ENCODE measurements around the gene BMAL1. TPM values are rescaled to one million over a fixed set of nuclear protein-coding genes. Genes with fewer than 3 reads are reported as not detected.

BMAL1 gene
- polyA plus RNA-seq, 3 donors = 10.2 to 43.4 (median 11.5) TPM

DNA sequence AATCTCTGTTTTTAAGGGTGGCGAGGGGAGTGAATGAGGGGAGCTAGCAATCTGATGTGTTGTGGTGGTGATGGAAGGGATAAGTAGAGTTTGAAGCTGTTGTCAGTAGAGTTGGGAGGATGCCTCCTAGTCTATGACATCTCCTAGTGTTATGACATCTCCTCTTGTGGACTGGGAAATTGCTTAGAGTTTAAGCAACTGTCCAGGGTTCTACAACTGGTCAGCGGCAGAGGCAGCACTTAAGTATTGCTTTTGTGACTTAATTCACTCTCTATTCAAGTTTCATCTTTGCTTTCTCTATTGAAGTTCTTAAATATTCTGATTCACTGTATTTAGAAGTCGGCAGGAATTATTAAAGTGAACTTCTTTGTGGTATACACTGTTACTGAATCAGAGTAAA is 13.8 kb downstream of the BMAL1 start:
- peaks cover 3 to 5% of the 10 kb centered on the region in 2 donors for H3K36me3 Mint-ChIP-seq
- peaks cover 15 to 16% of the 10 kb centered on the region in 2 donors for H3K4me1 ChIP-seq (ENCODE audit: control insufficient read depth in 1 of 2, insufficient read depth in 2 of 2, low read length in 2 of 2)
- H3K36me3 ChIP-seq (replicated peaks in 1 of 2; ENCODE audit: control insufficient read depth in 1 of 2, insufficient read depth in 2 of 2, low read length in 2 of 2) = no peaks in the 10 kb centered on the region
- TF ChIP-seq, protein P1, sequence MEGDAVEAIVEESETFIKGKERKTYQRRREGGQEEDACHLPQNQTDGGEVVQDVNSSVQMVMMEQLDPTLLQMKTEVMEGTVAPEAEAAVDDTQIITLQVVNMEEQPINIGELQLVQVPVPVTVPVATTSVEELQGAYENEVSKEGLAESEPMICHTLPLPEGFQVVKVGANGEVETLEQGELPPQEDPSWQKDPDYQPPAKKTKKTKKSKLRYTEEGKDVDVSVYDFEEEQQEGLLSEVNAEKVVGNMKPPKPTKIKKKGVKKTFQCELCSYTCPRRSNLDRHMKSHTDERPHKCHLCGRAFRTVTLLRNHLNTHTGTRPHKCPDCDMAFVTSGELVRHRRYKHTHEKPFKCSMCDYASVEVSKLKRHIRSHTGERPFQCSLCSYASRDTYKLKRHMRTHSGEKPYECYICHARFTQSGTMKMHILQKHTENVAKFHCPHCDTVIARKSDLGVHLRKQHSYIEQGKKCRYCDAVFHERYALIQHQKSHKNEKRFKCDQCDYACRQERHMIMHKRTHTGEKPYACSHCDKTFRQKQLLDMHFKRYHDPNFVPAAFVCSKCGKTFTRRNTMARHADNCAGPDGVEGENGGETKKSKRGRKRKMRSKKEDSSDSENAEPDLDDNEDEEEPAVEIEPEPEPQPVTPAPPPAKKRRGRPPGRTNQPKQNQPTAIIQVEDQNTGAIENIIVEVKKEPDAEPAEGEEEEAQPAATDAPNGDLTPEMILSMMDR (IDR thresholded peaks at IDR 0.05) = no peak
- H3K27me3 ChIP-seq (ENCODE audit: control insufficient read depth in 2 of 2, insufficient read depth in 2 of 2, low read length in 2 of 2) = no peaks in the 10 kb centered on the region
- H3K9me3 ChIP-seq (replicated peaks in 1 of 2; ENCODE audit: control insufficient read depth in 1 of 2, insufficient read depth in 1 of 2, low read length in 2 of 2) = no peaks in the 10 kb centered on the region
- H3K9me3 Mint-ChIP-seq = peaks cover 0 to 4% (median 0%) of the 10 kb centered on the region in 7 donors
- DNase-seq = no peak
- no peak overlapping the region for H3K9ac ChIP-seq (ENCODE audit: insufficient read depth, low read length, poor library complexity, severe bottlenecking)
- no peak overlapping the region for H3K4me3 ChIP-seq (replicated peaks in 1 of 3; ENCODE audit: low read depth in 2 of 3, low read length in 3 of 3)
- H3K4me3 Mint-ChIP-seq = no peak overlapping the region
- H3K27ac ChIP-seq (ENCODE audit: low read depth in 1 of 2, low read length in 2 of 2) = no peak overlapping the region
- H3K79me2 ChIP-seq (ENCODE audit: insufficient read depth, low read length) = peaks cover 79% of the 10 kb centered on the region
- H4K20me1 ChIP-seq (ENCODE audit: insufficient read depth, low read length) = peaks cover 96% of the 10 kb centered on the region
- peaks cover 45% of the 10 kb centered on the region for H3K4me1 Mint-ChIP-seq
- H3K27ac Mint-ChIP-seq = no peak overlapping the region
- H3K4me2 ChIP-seq (replicated peaks; ENCODE audit: extremely low read depth, low read length, poor library complexity, severe bottlenecking) = no peak overlapping the region
- H3K27me3 Mint-ChIP-seq (ENCODE audit: low read depth in 3 of 3) = peaks cover 0 to 2% (median 2%) of the 10 kb centered on the region in 3 donors
- intact Hi-C loops (cut with micrococcal nuclease) = no loop called here
- H2AFZ ChIP-seq (ENCODE audit: insufficient read depth, low read depth, low read length, poor library complexity, severe bottlenecking) = no peak overlapping the region
- 100% methylated on average over 1 of the region's 3 CpGs for WGBS (ENCODE audit: insufficient coverage)

DNA sequence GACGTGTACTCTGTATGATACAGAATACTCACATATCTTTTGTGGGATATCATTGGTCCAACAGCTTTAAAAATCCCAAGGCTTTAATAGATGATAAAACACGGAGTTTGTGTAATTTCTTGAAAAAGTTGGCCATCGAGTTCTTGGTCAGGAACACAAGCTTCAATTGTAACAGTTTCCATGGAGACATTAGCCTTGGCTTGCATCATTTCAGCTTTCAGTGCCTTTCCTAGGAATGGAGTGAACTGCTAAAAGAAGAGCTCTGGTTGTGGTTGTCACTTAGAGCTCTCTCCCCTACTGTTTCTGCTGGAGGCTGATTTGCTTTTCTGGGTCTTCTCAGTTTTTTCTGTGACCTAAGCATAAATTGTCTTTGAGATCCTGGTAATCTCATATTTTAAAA is 14.2 kb downstream of the BMAL1 start:
- DNase-seq = no peak
- intact Hi-C loops (cut with micrococcal nuclease) = no loop called here
- no peak overlapping the region for H2AFZ ChIP-seq (ENCODE audit: insufficient read depth, low read depth, low read length, poor library complexity, severe bottlenecking)
- H3K27ac Mint-ChIP-seq = no peak overlapping the region
- H3K4me1 Mint-ChIP-seq = peaks cover 45% of the 10 kb centered on the region
- H3K9me3 ChIP-seq (replicated peaks in 1 of 2; ENCODE audit: control insufficient read depth in 1 of 2, insufficient read depth in 1 of 2, low read length in 2 of 2) = no peaks in the 10 kb centered on the region
- peaks cover 0 to 4% (median 0%) of the 10 kb centered on the region in 7 donors for H3K9me3 Mint-ChIP-seq
- peaks cover 3 to 5% of the 10 kb centered on the region in 2 donors for H3K36me3 Mint-ChIP-seq
- H3K79me2 ChIP-seq (ENCODE audit: insufficient read depth, low read length) = peaks cover 83% of the 10 kb centered on the region
- peaks cover 96% of the 10 kb centered on the region for H4K20me1 ChIP-seq (ENCODE audit: insufficient read depth, low read length)
- H3K9ac ChIP-seq (ENCODE audit: insufficient read depth, low read length, poor library complexity, severe bottlenecking) = no peak overlapping the region
- no peak overlapping the region for H3K4me2 ChIP-seq (replicated peaks; ENCODE audit: extremely low read depth, low read length, poor library complexity, severe bottlenecking)
- H3K4me3 Mint-ChIP-seq = no peak overlapping the region
- H3K27me3 ChIP-seq (ENCODE audit: control insufficient read depth in 2 of 2, insufficient read depth in 2 of 2, low read length in 2 of 2) = no peaks in the 10 kb centered on the region
- peaks cover 13 to 15% of the 10 kb centered on the region in 2 donors for H3K4me1 ChIP-seq (ENCODE audit: control insufficient read depth in 1 of 2, insufficient read depth in 2 of 2, low read length in 2 of 2)
- WGBS (ENCODE audit: insufficient coverage) = no CpG with 5 or more reads among the region's 3 CpGs
- H3K4me3 ChIP-seq (replicated peaks in 1 of 3; ENCODE audit: low read depth in 2 of 3, low read length in 3 of 3) = no peak overlapping the region
- H3K27ac ChIP-seq (ENCODE audit: low read depth in 1 of 2, low read length in 2 of 2) = no peak overlapping the region
- TF ChIP-seq, protein P1 (IDR thresholded peaks at IDR 0.05) = no peak
- peaks cover 0 to 2% (median 2%) of the 10 kb centered on the region in 3 donors for H3K27me3 Mint-ChIP-seq (ENCODE audit: low read depth in 3 of 3)
- H3K36me3 ChIP-seq (replicated peaks in 1 of 2; ENCODE audit: control insufficient read depth in 1 of 2, insufficient read depth in 2 of 2, low read length in 2 of 2) = no peaks in the 10 kb centered on the region

Measured in CD14-positive monocyte (primary cell).